Stimulated activated effector memory CD8-positive, alpha-beta T cell treated with anti-CD3 and anti-CD28 coated beads, Interleukin-12 subunit alpha, Interleukin-12 subunit beta, amount 100 ng/mL, for 72 hours (primary cell): Measurements from ENCODE around the gene DTNA.

Source experiments
- ATAC-seq: fragments of 150-1000 bp; cut with Tn5 transposase; 2 replicates; pipeline ENCODE4 v1.10.0; 2021
- DNase-seq, 2 donors: peaks; one replicate each; pipeline ENCODE4 v3.0.0; 2021 to 2022; ENCODE audit warnings: low spot score in 2 of 2
- H3K27ac Mint-ChIP-seq: one replicate; pipeline ENCODE4 v1.8.0; 2022; ENCODE audit warnings: mild to moderate bottlenecking, mixed read lengths
- H3K36me3 Mint-ChIP-seq: one replicate; pipeline ENCODE4 v1.8.0; 2022; ENCODE audit warnings: mild to moderate bottlenecking, mixed read lengths
- H3K4me1 Mint-ChIP-seq: one replicate; pipeline ENCODE4 v1.8.0; 2022; ENCODE audit warnings: mixed read lengths
- H3K4me3 Mint-ChIP-seq: one replicate; pipeline ENCODE4 v1.8.0; 2022; ENCODE audit warnings: mild to moderate bottlenecking, mixed read lengths
- H3K9me3 Mint-ChIP-seq: one replicate; pipeline ENCODE4 v1.8.0; 2022; ENCODE audit warnings: mixed read lengths

DTNA gene

DNA sequence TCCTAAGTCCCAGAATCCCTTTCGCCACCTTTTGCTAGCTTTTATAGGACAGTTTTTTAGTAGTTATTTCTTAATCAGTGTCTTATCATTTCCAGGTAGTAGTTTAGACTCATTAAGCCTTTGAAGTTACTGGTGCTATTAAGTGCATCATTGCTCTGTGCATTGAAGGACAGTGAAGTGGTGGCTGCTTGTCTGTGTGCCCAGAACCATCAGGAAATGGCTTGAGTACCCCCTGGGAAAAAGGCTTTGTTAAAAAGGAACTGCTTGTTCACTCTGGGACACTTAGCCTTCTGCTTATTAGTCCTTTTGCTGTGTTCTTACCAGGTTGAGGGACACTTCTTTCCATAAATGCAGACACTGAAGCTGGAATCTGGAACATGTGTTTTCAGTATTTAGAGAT lies 30.0 kb downstream of the DTNA start:
- no peak for ATAC-seq
- DNase-seq: no peak

DNA sequence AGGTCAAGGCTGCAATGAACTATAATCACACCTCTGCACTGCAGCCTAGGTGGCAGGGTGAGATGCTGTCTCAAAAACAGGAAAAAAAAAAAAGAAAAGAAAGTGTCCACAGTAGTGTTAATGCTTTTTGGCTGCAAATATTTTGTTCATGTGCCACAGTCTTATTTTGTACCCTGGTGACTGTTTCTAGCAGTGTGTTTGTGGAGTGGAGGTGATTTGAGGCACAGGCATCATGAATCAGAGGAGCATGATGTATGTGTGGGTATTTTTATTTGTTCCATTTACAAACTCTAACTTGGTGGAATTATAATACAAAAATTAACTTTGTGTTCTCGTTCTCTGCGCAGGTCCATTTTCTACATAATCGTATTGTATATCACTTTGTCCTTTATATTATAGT lies 30.6 kb downstream of the DTNA start:
- H3K4me3 Mint-ChIP-seq: no peak overlapping the region
- H3K27ac Mint-ChIP-seq: no peak overlapping the region

More for the DNA sequence above, 30.0 kb downstream of the DTNA start:
- Mint-ChIP-seq H3K4me1 (no peaks in the 10 kb centered on the region), H3K4me3 (no peak overlapping the region), H3K9me3 (no peaks in the 10 kb centered on the region), H3K27ac (no peak overlapping the region), H3K36me3 (no peaks in the 10 kb centered on the region)

DNA sequence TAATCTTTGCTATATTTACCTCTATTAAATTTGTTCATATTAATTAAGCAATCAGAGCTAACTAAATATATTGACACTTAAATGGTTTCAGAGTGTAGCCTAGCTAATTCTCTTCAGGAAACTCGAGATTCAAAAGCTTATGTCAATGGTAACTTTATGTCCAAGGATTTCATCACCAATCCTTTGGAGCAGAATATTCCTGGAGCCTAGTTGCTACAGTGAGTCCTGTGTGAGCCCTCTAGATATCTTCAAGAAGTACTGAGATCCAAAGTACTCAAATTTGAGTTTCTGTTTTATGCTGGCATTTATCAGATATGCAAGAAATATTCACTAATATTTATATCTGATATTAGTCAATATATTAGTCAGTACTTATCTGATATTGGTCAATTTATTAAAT lies 31.3 kb downstream of the DTNA start:
- H3K4me1 Mint-ChIP-seq: no peaks in the 10 kb centered on the region
- DNase-seq (no peak), ATAC-seq (no peak)
- H3K9me3 Mint-ChIP-seq: no peaks in the 10 kb centered on the region
- H3K27ac Mint-ChIP-seq: no peak overlapping the region
- no peak overlapping the region for H3K4me3 Mint-ChIP-seq
- H3K36me3 Mint-ChIP-seq: no peaks in the 10 kb centered on the region

More for the DNA sequence above, 30.6 kb downstream of the DTNA start:
- no peaks in the 10 kb centered on the region for H3K36me3 Mint-ChIP-seq
- no peaks in the 10 kb centered on the region for H3K9me3 Mint-ChIP-seq
- ATAC-seq: no peak
- DNase-seq: no peak
- no peaks in the 10 kb centered on the region for H3K4me1 Mint-ChIP-seq

- H3K36me3 Mint-ChIP-seq: no peaks in the 10 kb centered on the region
- no peak overlapping the region for H3K4me3 Mint-ChIP-seq
- DNase-seq: no peak
Observed at GRCh38 chr18:34742891-34743341, 32.8 kb downstream of the DTNA start.

GRCh38 chr18:34744569-34744968 lies 34.5 kb downstream of the DTNA start:
- Mint-ChIP-seq H3K9me3 (no peaks in the 10 kb centered on the region), H3K36me3 (no peaks in the 10 kb centered on the region), H3K27ac (no peak overlapping the region), H3K4me1 (no peaks in the 10 kb centered on the region), H3K4me3 (no peak overlapping the region)
- no peak for ATAC-seq
- DNase-seq: no peak

More at GRCh38 chr18:34742891-34743341, 32.8 kb downstream of the DTNA start:
- H3K27ac Mint-ChIP-seq: no peak overlapping the region
- no peak for ATAC-seq
- H3K4me1 Mint-ChIP-seq: no peaks in the 10 kb centered on the region
- H3K9me3 Mint-ChIP-seq: no peaks in the 10 kb centered on the region

- Mint-ChIP-seq H3K9me3 (no peaks in the 10 kb centered on the region), H3K4me3 (no peak overlapping the region), H3K27ac (no peak overlapping the region), H3K4me1 (no peaks in the 10 kb centered on the region), H3K36me3 (no peaks in the 10 kb centered on the region)
- DNase-seq (no peak), ATAC-seq (no peak)
Observed at GRCh38 chr18:34746614-34747013, 36.5 kb downstream of the DTNA start.

DNA sequence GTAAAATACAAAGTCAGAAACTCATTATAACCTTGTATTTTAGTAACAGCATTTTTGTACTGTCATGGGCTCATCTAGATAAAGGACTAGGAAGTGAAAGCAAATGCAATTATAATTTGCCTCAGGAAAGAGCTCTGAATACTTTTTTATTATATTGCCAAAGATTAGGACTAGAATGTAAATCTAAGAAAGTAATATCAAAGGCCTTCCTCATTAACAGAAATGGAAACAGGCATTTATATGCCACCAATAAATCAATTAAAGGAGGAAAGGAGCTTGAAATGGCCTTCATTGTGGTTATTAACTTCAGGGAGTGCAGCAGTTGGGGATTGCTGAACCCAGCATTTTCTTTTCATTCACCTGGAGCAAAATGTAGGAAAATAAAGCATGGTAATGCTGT lies 39.6 kb downstream of the DTNA start:
- no peaks in the 10 kb centered on the region for H3K4me1 Mint-ChIP-seq
- no peaks in the 10 kb centered on the region for H3K36me3 Mint-ChIP-seq
- ATAC-seq: no peak
- no peak overlapping the region for H3K27ac Mint-ChIP-seq
- DNase-seq: no peak
- H3K4me3 Mint-ChIP-seq: no peak overlapping the region
- no peaks in the 10 kb centered on the region for H3K9me3 Mint-ChIP-seq

- no peak overlapping the region for H3K4me3 Mint-ChIP-seq
- no peak for ATAC-seq
Observed at GRCh38 chr18:34752056-34752455, 42.0 kb downstream of the DTNA start.

DNA sequence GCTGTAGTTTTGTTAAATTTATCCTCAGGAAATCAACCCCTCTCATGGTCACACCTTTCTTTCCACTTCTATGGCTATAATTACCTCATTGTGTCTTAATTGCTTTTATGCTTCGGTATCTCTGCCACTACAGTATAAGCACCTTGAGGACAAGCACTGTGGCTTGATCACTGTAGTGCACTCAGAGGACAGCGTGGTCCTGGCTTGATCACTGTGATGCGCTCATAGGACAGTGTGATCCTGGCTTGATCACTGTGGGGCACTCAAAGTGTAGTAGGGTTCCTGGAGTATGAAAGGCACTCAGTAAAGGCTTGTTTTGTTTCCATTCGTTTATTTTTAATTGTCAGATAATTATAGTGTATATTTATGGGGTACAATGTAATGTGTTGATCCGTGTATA lies 44.2 kb downstream of the DTNA start:
- H3K27ac Mint-ChIP-seq: no peak overlapping the region
- H3K36me3 Mint-ChIP-seq: no peaks in the 10 kb centered on the region
- H3K4me3 Mint-ChIP-seq: no peak overlapping the region
- DNase-seq: no peak
- ATAC-seq: no peak
- H3K9me3 Mint-ChIP-seq: no peaks in the 10 kb centered on the region
- no peaks in the 10 kb centered on the region for H3K4me1 Mint-ChIP-seq

More at GRCh38 chr18:34752056-34752455, 42.0 kb downstream of the DTNA start:
- Mint-ChIP-seq H3K36me3 (no peaks in the 10 kb centered on the region), H3K4me1 (no peaks in the 10 kb centered on the region), H3K9me3 (no peaks in the 10 kb centered on the region), H3K27ac (no peak overlapping the region)
- no peak for DNase-seq

- Mint-ChIP-seq H3K36me3 (no peaks in the 10 kb centered on the region), H3K27ac (no peak overlapping the region), H3K4me1 (no peaks in the 10 kb centered on the region), H3K4me3 (no peak overlapping the region), H3K9me3 (no peaks in the 10 kb centered on the region)
- DNase-seq: no peak
- no peak for ATAC-seq
Observed at GRCh38 chr18:34757666-34758065, 47.6 kb downstream of the DTNA start.

DNA sequence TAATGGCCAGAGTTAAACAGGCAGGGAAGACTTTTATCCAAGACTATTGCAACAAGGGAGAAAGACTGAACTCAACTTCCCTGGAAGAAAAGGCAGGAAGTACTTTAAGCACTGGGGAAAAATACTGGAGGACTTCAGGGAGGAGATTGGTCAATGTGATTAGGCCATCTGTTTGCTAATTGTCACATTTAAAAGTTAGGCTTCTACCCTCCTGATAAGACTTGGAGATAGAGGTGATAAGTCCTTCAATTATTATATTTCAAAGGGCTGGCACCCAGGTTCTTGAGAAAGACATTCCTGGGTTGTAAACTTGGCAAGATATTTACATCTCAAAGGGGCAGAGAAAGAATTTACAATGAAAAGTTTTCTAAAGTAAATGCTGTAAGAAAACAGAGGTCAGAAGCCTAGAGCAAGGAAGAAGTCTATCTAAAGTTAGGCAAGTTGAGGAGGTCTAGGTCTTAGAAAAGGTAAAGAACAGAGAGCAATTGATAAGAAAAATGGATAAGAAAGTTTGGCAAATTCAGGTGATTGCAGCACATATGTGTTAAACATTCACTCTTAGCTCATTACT lies 48.4 kb downstream of the DTNA start:
- Mint-ChIP-seq H3K9me3 (no peaks in the 10 kb centered on the region), H3K4me3 (no peak overlapping the region), H3K36me3 (no peaks in the 10 kb centered on the region), H3K27ac (no peak overlapping the region), H3K4me1 (no peaks in the 10 kb centered on the region)
- ATAC-seq (no peak), DNase-seq (no peak)

DNA sequence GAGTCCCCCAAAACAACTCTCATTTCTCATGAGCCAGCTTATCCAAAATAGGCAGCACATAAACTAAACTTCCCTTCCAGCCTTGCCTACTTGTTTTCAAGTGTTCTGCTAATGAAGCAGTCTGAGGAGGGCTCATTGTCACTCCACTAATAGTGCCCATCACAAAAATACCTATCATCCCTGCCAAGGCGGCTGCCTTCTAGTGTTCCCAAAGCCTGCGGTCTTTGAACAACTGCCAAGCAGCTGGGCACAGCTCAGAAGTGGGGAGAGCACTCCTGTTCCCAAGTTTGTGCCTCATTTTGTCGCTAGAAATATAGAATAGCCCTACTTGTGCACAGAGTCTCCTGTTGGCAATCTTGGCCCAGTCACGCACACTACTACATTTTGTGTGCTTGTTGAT lies 50.3 kb downstream of the DTNA start:
- H3K9me3 Mint-ChIP-seq: no peaks in the 10 kb centered on the region
- no peak overlapping the region for H3K4me3 Mint-ChIP-seq
- H3K36me3 Mint-ChIP-seq: no peaks in the 10 kb centered on the region
- ATAC-seq (no peak), DNase-seq (no peak)
- H3K27ac Mint-ChIP-seq: no peak overlapping the region
- no peaks in the 10 kb centered on the region for H3K4me1 Mint-ChIP-seq

GRCh38 chr18:34764451-34764850 lies 54.4 kb downstream of the DTNA start:
- H3K4me3 Mint-ChIP-seq: no peak overlapping the region
- no peak overlapping the region for H3K27ac Mint-ChIP-seq
- H3K36me3 Mint-ChIP-seq: no peaks in the 10 kb centered on the region
- DNase-seq (no peak), ATAC-seq (no peak)
- no peaks in the 10 kb centered on the region for H3K4me1 Mint-ChIP-seq
- H3K9me3 Mint-ChIP-seq: no peaks in the 10 kb centered on the region

DNA sequence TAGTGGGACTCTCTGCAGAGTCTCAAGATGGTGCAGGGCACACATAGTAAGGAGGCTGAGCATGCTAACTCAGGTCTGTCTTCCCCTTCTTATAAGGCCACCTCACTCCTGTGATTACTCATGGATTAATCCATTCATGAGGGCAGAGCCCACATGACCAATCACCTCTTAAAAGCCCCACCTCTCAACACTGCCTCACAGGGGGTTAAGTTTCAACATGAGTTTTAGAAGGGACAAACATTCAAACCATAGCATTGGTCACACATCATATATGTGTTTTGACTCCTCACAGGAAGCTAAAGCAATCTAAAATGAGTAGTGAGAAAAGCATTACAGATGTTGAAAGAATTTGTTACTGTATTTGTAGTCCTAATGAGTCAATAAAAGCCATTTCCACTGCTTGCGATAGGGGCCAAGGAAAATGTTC lies 57.5 kb downstream of the DTNA start:
- Mint-ChIP-seq H3K4me1 (no peaks in the 10 kb centered on the region), H3K27ac (no peak overlapping the region), H3K9me3 (no peaks in the 10 kb centered on the region), H3K36me3 (no peaks in the 10 kb centered on the region), H3K4me3 (no peak overlapping the region)
- peak; percentile 75 for ATAC-seq
- no peak for DNase-seq

- Mint-ChIP-seq H3K9me3 (no peaks in the 10 kb centered on the region), H3K4me3 (no peak overlapping the region), H3K4me1 (no peaks in the 10 kb centered on the region), H3K36me3 (no peaks in the 10 kb centered on the region), H3K27ac (no peak overlapping the region)
- ATAC-seq: no peak
- no peak for DNase-seq
Observed at GRCh38 chr18:34771958-34772357, 61.9 kb downstream of the DTNA start.

DNA sequence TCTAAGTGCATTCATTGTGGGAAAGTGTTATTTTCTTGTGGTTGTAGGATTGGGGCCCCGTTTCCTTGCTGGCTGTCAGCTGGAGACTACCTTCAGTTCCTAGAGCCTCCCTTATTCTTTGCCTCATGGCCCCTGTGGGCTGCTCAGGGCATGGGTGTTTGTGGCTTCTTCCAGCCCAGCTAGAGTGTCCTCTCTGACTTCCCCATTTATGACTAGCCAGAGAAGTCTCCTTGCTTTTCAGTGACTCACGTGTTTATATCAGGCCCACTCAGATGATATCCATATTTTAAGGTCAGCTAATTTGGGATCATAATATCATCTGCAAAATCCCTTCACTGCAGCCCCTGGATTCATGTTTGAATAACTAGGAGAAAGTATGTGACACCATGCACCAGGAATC lies 62.8 kb downstream of the DTNA start:
- Mint-ChIP-seq H3K27ac (no peak overlapping the region), H3K9me3 (no peaks in the 10 kb centered on the region), H3K36me3 (no peaks in the 10 kb centered on the region), H3K4me3 (no peak overlapping the region), H3K4me1 (no peaks in the 10 kb centered on the region)
- DNase-seq (no peak), ATAC-seq (no peak)

DNA sequence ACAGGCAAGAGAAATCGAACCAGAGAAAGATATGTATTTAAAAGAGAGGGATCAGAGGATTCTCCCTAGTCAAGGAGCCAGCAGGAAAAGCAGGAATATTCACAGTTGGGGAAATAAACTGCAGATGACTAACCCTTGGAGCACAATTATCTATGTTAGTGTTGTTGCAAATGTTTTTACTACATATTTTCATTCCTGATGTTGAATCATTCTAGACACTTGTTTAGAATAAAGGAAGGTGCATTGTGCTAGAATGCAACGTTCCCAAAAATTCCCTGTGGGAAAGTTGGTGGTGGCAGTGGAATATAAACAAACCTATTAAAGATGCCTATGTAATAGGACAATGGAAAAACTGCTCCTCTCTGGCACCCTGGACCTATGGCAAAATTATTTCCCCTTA lies 63.3 kb downstream of the DTNA start:
- Mint-ChIP-seq H3K9me3 (no peaks in the 10 kb centered on the region), H3K4me3 (no peak overlapping the region), H3K27ac (no peak overlapping the region), H3K36me3 (no peaks in the 10 kb centered on the region), H3K4me1 (no peaks in the 10 kb centered on the region)
- ATAC-seq (no peak), DNase-seq (no peak)
